Parathyroid adenoma (tissue), 2 donors: ENCODE data around the gene LMOD1.

Experiments used
- H2AFZ ChIP-seq: fragments of 300-600 bp; sonication (generic); one replicate; pipeline ENCODE4 v1.7.0; 2017; ENCODE audit warnings: antibody characterized with exemption, mild to moderate bottlenecking
- H3K27ac ChIP-seq: fragments of 300-600 bp; sonication (generic); one replicate; pipeline ENCODE4 v1.7.0; 2017
- H3K27me3 ChIP-seq: fragments of 300-600 bp; sonication (generic); one replicate; pipeline ENCODE4 v1.7.0; 2017; ENCODE audit warnings: low read length; ENCODE audit not compliant: control insufficient read depth, insufficient read depth
- H3K36me3 ChIP-seq: fragments of 300-600 bp; sonication (generic); one replicate; pipeline ENCODE4 v1.7.0; 2017; ENCODE audit warnings: low read length; ENCODE audit not compliant: control insufficient read depth, insufficient read depth
- H3K4me1 ChIP-seq: fragments of 300-600 bp; sonication (generic); one replicate; pipeline ENCODE4 v1.7.0; 2017; ENCODE audit warnings: control low read depth
- H3K4me2 ChIP-seq: fragments of 300-600 bp; sonication (generic); one replicate; pipeline ENCODE4 v1.7.0; 2017; ENCODE audit warnings: low read length
- H3K4me3 ChIP-seq: fragments of 300-600 bp; sonication (generic); one replicate; pipeline ENCODE4 v1.7.0; 2017; ENCODE audit warnings: low read depth, low read length
- H3K79me2 ChIP-seq: fragments of 300-600 bp; sonication (generic); one replicate; pipeline ENCODE4 v1.7.0; 2017; ENCODE audit warnings: control low read depth
- H3K9ac ChIP-seq: fragments of 300-600 bp; sonication (generic); one replicate; pipeline ENCODE4 v1.7.0; 2017; ENCODE audit warnings: mild to moderate bottlenecking
- H3K9me3 ChIP-seq: fragments of 300-600 bp; sonication (generic); one replicate; pipeline ENCODE4 v1.7.0; 2017; ENCODE audit warnings: low read length; ENCODE audit not compliant: control insufficient read depth
- TF ChIP-seq, protein P1 (sequence below): fragments of 300-600 bp; sonication (generic); IDR thresholded peaks from one replicate; pipeline ENCODE4 v1.7.0; 2017; ENCODE audit warnings: antibody characterized with exemption, mild to moderate bottlenecking
- donor health status: primary hyperparathyroidism.

LMOD1 gene

GRCh38 chr1:201954263-201955008 lies 8.1 kb upstream of the LMOD1 start:
- H3K9me3 ChIP-seq, result no peaks in the 10 kb centered on the region
- no peaks in the 10 kb centered on the region for H3K4me1 ChIP-seq
- H3K27ac ChIP-seq, result peak overlapping the region; percentile 84
- H3K4me3 ChIP-seq, result peak overlapping the region; percentile 97
- H3K4me2 ChIP-seq, result peak overlapping the region; percentile 93
- H3K9ac ChIP-seq, result peak overlapping the region; percentile 37
- H3K27me3 ChIP-seq, result no peaks in the 10 kb centered on the region
- H2AFZ ChIP-seq, result peak overlapping the region; percentile 92
- H3K79me2 ChIP-seq, result peaks cover 9% of the 10 kb centered on the region
- H3K36me3 ChIP-seq, result no peaks in the 10 kb centered on the region
- TF ChIP-seq, protein P1, sequence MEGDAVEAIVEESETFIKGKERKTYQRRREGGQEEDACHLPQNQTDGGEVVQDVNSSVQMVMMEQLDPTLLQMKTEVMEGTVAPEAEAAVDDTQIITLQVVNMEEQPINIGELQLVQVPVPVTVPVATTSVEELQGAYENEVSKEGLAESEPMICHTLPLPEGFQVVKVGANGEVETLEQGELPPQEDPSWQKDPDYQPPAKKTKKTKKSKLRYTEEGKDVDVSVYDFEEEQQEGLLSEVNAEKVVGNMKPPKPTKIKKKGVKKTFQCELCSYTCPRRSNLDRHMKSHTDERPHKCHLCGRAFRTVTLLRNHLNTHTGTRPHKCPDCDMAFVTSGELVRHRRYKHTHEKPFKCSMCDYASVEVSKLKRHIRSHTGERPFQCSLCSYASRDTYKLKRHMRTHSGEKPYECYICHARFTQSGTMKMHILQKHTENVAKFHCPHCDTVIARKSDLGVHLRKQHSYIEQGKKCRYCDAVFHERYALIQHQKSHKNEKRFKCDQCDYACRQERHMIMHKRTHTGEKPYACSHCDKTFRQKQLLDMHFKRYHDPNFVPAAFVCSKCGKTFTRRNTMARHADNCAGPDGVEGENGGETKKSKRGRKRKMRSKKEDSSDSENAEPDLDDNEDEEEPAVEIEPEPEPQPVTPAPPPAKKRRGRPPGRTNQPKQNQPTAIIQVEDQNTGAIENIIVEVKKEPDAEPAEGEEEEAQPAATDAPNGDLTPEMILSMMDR, result no peak

DNA sequence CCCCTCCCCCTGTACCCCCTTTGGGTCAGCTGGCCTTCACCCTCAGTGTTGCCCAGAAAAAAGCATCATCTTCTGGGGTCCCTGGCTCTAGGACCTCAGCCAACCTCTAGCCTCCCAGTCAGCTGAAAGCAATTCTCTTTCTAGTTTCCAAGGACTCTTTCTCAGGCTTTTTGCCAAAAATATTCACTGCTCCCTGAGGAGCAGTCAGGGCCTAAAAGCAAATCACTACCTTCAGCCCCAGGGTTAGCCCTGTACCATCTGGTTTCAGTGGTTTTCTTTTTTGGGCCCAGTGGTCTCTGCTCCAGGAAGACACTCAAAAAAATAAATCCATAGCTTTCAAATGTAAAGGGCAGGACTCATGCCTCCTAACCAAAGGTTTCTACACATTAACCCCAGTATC lies 3.1 kb upstream of the LMOD1 start:
- Histone ChIP-seq H3K4me2 (no peak overlapping the region), H3K4me3 (no peak overlapping the region), H3K9ac (no peak overlapping the region), H2AFZ (no peak overlapping the region), H3K27me3 (no peaks in the 10 kb centered on the region), H3K4me1 (no peaks in the 10 kb centered on the region), H3K27ac (no peak overlapping the region), H3K79me2 (no peaks in the 10 kb centered on the region), H3K9me3 (no peaks in the 10 kb centered on the region), H3K36me3 (no peaks in the 10 kb centered on the region)
- TF ChIP-seq, protein P1, result no peak

- peak overlapping the region; percentile 83 for H3K27ac ChIP-seq
- peaks cover 2% of the 10 kb centered on the region for H3K4me1 ChIP-seq
- TF ChIP-seq, protein P1, result no peak
- H3K27me3 ChIP-seq, result no peaks in the 10 kb centered on the region
- H3K4me3 ChIP-seq, result no peak overlapping the region
- H2AFZ ChIP-seq, result no peak overlapping the region
- H3K9ac ChIP-seq, result no peak overlapping the region
- H3K36me3 ChIP-seq, result no peaks in the 10 kb centered on the region
- no peaks in the 10 kb centered on the region for H3K79me2 ChIP-seq
- H3K9me3 ChIP-seq, result no peaks in the 10 kb centered on the region
- no peak overlapping the region for H3K4me2 ChIP-seq
Measured at GRCh38 chr1:201947697-201948008, 1.3 kb upstream of the LMOD1 start.

GRCh38 chr1:201945863-201946223 lies 505 bp downstream of the LMOD1 start:
- H3K27me3 ChIP-seq, result no peaks in the 10 kb centered on the region
- no peak overlapping the region for H3K9ac ChIP-seq
- H3K9me3 ChIP-seq, result no peaks in the 10 kb centered on the region
- H3K4me1 ChIP-seq, result peaks cover 5% of the 10 kb centered on the region
- TF ChIP-seq, protein P1, result no peak
- peak overlapping the region; percentile 68 for H3K4me3 ChIP-seq
- H3K27ac ChIP-seq, result peak overlapping the region; percentile 64
- H3K4me2 ChIP-seq, result peak overlapping the region; percentile 95
- peak overlapping the region; percentile 81 for H2AFZ ChIP-seq
- H3K79me2 ChIP-seq, result no peaks in the 10 kb centered on the region
- H3K36me3 ChIP-seq, result no peaks in the 10 kb centered on the region

- Histone ChIP-seq H3K79me2 (no peaks in the 10 kb centered on the region), H2AFZ (peak overlapping the region; percentile 81), H3K4me2 (peak overlapping the region; percentile 95), H3K4me3 (peak overlapping the region; percentile 68), H3K9me3 (no peaks in the 10 kb centered on the region), H3K27me3 (no peaks in the 10 kb centered on the region), H3K9ac (no peak overlapping the region), H3K36me3 (no peaks in the 10 kb centered on the region), H3K4me1 (peaks cover 5% of the 10 kb centered on the region), H3K27ac (peak overlapping the region; percentile 64)
- TF ChIP-seq, protein P1, result peak; percentile 30
Measured at GRCh38 chr1:201945157-201945556, 1.2 kb downstream of the LMOD1 start.
